GM18526 (cell line): ENCODE measurements around the gene TUBB6.

Experiments
- POLR2A ChIP-seq: IDR thresholded peaks from 3 replicates; pipeline ENCODE4 v1.6.1; 2011; ENCODE audit not compliant: insufficient read length; ENCODE audit errors: extremely low read depth

TUBB6 gene

GRCh38 chr18:12307701-12308385 lies at the start of gene TUBB6:
TSS of gene TUBB6 (plus strand) at chr18:12308241. CDS start at chr18:12308293, 52 bp downstream.
- TF ChIP-seq POLR2A = peak; percentile 53

GRCh38 chr18:12258719-12259705 lies 49.0 kb upstream of the TUBB6 start:
- no peak for TF ChIP-seq POLR2A

- no peak for TF ChIP-seq POLR2A
Observed at GRCh38 chr18:12262748-12263147, 45.3 kb upstream of the TUBB6 start.

- TF ChIP-seq POLR2A = no peak
Observed at GRCh38 chr18:12264864-12265263, 43.2 kb upstream of the TUBB6 start.

- TF ChIP-seq POLR2A = no peak
Observed at GRCh38 chr18:12271376-12272235, 36.4 kb upstream of the TUBB6 start.

- TF ChIP-seq POLR2A = no peak
Observed at GRCh38 chr18:12274793-12275192, 33.2 kb upstream of the TUBB6 start.

GRCh38 chr18:12276736-12277554 lies 31.1 kb upstream of the TUBB6 start:
- TF ChIP-seq POLR2A = no peak

- no peak for TF ChIP-seq POLR2A
Observed at GRCh38 chr18:12278215-12278671, 29.8 kb upstream of the TUBB6 start.

GRCh38 chr18:12278741-12279682 lies 29.0 kb upstream of the TUBB6 start:
- TF ChIP-seq POLR2A = no peak

- TF ChIP-seq POLR2A = no peak
Observed at GRCh38 chr18:12279781-12280531, 28.1 kb upstream of the TUBB6 start.

GRCh38 chr18:12281861-12282260 lies 26.2 kb upstream of the TUBB6 start:
- no peak for TF ChIP-seq POLR2A

GRCh38 chr18:12282442-12283039 lies 25.5 kb upstream of the TUBB6 start:
- TF ChIP-seq POLR2A = no peak
